Erythroblast (primary cell): Measurements from ENCODE around the gene LRSAM1.

Experiments used
- GATA1 ChIP-seq: IDR thresholded peaks from 2 replicates; pipeline ENCODE4 v1.6.1; 2011; ENCODE audit warnings: low read depth, mild to moderate bottlenecking, control low read depth, low read length, moderate library complexity
- POLR2A ChIP-seq: IDR thresholded peaks from 2 replicates; pipeline ENCODE4 v1.6.1; 2011; ENCODE audit warnings: mild to moderate bottlenecking, low read length

- TF ChIP-seq POLR2A = no peak
- TF ChIP-seq GATA1 = no peak
Observed at GRCh38 chr9:127452691-127453090, 1.4 kb downstream of the LRSAM1 start.
